DND-41 (cell line): Measurements from ENCODE around the gene TMEM181.

Source experiments
- EZH2 ChIP-seq: IDR thresholded peaks from 3 replicates; pipeline ENCODE4 v1.6.1; 2012; ENCODE audit warnings: borderline replicate concordance, low read depth, mild to moderate bottlenecking, moderate library complexity, low read length, inconsistent platforms; ENCODE audit not compliant: severe bottlenecking
- TF ChIP-seq, protein P1 (sequence below): IDR thresholded peaks from 2 replicates; pipeline ENCODE4 v1.5.1; 2012; ENCODE audit warnings: borderline replicate concordance, low read length, moderate library complexity, mild to moderate bottlenecking; ENCODE audit not compliant: poor library complexity, severe bottlenecking; ENCODE audit errors: extremely low read depth

DNA sequence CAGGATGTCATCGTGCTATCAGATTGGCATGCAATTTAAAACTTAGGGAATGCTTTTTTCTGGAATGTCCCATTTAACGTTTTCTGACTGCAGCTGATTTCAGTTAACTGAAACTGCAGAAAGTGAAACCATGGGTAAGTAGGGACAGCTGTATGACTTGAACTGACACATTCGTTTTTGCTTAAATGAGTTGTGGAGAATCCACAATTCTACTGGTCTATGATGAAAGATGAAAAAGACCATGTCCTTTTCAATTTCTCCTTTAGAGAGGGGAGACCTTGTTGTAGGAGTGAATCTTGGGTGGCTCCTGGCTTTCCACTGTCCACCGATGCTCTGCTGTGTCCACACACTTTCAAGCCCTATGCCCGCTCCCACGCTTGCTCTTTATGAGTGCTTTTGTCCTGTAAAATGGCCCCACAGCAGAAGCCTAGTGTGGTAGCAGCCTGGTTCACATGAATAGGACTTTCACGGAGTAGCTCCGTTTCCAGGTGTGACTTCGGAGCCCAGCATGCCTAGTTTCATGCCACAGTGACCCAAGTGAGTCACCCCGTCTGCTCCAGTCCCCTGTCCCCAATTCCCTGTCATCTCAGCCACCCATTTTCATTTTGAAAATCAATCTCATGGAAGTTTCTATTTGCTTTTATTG is 62.8 kb downstream of the TMEM181 start:
- TF ChIP-seq EZH2 = no peak
- TF ChIP-seq, protein P1, sequence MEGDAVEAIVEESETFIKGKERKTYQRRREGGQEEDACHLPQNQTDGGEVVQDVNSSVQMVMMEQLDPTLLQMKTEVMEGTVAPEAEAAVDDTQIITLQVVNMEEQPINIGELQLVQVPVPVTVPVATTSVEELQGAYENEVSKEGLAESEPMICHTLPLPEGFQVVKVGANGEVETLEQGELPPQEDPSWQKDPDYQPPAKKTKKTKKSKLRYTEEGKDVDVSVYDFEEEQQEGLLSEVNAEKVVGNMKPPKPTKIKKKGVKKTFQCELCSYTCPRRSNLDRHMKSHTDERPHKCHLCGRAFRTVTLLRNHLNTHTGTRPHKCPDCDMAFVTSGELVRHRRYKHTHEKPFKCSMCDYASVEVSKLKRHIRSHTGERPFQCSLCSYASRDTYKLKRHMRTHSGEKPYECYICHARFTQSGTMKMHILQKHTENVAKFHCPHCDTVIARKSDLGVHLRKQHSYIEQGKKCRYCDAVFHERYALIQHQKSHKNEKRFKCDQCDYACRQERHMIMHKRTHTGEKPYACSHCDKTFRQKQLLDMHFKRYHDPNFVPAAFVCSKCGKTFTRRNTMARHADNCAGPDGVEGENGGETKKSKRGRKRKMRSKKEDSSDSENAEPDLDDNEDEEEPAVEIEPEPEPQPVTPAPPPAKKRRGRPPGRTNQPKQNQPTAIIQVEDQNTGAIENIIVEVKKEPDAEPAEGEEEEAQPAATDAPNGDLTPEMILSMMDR = no peak
